Stimulated activated CD8-positive, alpha-beta memory T cell treated with anti-CD3 and anti-CD28 coated beads, Interleukin-7, amount 100 ng/mL, for 4 hours (primary cell): ENCODE measurements around the gene CHD5.

Experiments
- DNase-seq, 2 donors: peaks; one replicate each; pipeline ENCODE4 v3.0.0-alpha.2; 2020; ENCODE audit warnings: low read depth in 2 of 2

The CHD5 gene

DNA sequence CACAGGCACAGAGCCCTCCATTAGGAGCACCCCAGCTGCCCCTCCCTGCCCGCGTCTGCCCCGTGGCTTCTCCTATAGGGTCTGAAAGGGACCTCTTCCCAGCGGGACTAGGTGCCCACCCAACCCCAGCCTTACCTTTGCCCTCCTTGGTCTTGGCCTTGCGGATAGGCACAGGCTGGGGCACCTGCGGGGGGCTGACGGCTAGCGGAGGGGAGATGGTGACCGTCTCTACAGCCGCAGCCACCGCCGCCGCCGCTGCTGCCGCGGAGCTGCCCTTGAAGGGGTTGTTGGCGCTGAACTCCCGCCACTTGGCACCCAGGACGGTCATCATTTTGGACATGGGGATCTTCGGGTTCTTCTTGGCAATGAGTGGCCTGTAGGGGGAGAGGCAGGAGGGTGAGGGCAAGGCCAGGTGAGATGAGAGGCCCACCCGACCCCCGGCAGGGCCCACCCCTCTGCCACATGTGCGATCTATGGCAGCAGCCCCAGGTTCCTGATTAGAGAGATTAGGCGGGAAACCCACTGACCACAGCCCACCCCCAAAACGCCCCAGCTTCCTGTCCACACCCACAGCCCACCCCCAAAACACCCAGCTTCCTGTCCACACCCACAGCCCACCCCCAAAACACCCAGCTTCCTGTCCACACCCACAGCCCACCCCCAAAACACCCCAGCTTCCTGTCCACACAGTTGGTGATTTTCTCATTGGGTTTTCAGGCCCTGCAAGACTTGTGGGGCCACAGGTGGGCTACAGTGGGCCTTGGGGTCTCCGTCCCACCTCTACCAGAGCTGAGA lies 25.4 kb downstream of the CHD5 start:
- DNase-seq: no peak

GRCh38 chr1:6152882-6153281 lies 27.2 kb downstream of the CHD5 start:
- no peak for DNase-seq

GRCh38 chr1:6152181-6152580 lies 27.9 kb downstream of the CHD5 start:
- DNase-seq: no peak

- DNase-seq: no peak
These were observed 28.8 kb downstream of the CHD5 start for GRCh38 chr1:6151291-6151822.

DNA sequence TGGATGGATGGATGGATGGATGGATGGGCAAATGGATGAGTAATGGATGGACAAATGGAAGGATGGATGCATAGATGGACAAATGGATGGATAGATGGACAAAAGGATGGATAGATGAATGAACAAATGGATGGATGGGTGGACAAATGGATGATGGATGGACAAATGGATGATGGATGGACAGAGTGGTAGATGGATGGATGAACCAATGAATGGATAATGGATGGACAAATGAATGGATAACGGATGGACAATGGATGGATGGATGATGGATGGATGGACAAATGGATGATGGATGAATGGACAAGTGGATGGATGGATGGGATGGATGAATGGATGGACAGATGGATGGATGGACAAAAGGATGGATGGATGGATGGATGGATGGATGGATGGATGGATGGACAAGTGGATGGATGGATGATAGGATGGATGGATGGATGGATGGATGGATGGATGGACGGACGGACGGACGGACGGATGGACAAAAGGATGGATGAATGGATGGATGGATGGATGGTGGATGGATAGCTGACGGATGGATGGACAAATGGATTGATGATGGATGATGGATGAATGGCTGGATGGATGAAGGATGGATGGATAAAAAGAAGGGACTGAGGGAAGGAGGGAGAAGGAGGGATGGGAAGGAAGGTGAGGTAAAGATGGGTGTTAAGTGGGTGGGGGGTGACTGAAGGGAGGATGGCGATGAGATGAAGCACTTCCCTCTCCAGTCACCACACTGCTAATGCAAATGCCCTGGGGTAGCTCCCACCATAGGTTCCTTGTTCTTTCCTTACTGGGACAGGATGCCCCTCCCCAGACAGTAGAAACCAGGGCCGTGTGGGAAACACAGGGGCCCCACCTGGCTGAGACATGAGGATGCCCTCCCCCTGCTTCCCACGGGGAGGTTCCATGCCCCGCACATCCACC lies 29.8 kb downstream of the CHD5 start:
- DNase-seq: no peak

- DNase-seq: no peak
These were observed 30.5 kb downstream of the CHD5 start for GRCh38 chr1:6149597-6149996.

DNA sequence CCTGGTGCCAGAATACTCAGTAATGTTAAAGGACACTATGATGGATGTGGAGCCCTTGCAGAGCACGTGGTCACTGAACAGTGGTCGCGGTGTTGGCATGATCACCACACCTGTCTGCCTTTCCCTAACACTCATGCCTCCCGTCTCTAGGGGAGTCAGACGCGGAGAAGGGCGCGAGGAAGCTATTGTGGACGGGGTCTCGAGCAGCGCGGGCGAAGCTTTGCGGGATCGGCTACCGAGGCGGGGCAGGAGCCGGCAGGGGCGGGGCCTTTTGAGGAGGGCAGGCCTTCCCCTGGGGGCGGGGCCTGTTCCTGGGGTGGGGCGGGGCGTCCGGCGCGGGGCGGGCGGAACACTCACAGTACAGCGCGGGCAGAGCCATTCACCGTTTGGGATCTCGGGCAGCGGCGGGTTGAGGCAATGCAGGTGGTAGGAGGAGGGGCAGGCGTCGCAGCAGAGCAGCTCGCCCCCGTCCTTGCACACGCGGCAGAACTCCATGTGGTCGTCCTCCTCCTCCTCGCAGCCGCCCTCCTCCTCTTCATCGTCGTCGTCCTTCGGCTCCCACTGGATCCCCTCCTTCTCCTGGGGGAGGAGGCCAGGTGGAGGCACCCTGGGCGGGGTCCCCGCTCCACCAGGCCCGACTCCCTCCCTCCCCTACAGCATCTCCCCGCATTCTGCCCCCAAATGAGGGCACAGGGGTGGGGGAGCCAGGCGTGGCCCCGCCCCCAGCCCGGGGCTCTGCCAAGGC lies 31.5 kb downstream of the CHD5 start:
- DNase-seq: peak; percentile 53

DNA sequence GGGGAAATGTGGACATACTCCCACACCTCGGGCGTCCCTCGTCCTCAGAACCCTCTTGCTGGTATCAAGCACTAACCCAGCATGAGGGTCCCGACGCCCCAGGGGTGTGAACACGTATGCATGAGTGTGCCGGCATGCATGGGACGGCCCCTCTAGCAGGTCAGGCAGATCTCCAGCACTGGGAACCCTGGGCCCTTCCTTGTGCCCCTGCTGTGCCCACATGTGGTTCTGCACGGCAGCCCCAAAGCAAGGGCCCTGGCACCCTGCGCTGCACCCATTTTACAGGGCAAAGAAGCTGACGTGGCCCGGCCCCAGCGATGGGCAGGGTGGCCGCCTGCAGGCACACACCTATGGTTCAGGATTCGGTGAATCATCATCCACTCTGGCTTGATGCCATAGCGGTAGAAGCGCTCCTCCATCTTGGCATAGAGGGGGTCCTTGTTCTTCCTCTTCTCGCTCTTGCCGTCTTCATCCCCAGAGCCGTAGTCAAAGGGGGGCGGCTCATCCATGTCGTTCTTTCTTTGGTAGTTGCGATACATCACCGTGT lies 34.2 kb downstream of the CHD5 start:
- DNase-seq: no peak

DNA sequence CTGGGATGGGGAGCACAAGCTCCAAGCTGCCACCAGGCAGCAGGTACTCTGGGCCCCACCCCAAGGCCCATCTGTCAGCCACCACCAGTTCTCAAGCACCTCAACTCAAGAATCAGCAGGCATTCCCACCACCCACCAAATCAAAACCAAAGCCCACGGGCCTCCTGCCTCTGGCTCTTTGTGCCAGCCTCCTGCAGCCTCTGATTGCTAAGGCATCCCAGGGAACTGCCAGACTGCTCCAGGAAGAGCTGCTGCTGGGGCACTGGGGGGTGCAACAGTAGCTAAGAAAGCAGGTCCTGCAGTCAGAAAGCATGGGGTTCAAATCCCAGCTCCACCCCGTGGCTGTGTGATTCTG lies 34.7 kb downstream of the CHD5 start:
- no peak for DNase-seq

DNA sequence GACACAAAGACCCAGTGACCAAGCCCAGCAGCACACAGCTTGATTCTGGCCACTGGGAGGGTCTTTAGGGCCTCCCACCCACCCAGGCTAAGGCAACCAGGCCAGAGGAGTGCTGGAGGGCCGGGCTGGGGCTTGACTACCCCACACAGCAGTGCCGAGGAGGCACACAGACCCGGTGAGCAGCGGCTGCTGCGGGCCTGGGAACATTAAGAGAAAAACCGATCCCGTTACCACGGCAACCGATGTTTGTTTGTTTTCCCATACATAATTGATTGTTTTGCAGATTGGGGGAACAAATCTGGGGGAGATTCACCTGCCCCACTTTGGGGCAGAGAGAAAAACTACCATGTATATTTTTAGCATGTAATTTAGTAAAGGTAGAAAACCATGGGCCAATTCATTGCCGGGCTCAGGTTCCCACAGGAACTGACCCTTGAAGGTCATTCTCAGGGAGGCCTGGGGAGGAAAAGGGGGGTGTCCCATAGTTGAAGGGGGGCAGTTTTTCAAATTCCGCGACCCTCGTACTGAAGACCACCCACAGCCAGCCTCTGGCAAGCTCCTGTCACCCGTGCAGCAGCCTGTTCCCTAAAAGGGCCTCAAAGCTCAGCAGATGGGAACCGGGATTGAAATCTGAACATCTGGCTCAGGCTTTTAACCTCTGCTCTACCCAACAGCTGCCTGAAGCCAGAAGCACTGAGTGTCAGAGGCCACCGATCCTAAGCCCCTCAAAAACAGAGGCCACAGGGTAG lies 35.3 kb downstream of the CHD5 start:
- DNase-seq: no peak

- no peak for DNase-seq
These were observed 35.9 kb downstream of the CHD5 start for GRCh38 chr1:6144175-6144574.

- DNase-seq: no peak
These were observed 36.7 kb downstream of the CHD5 start for GRCh38 chr1:6143395-6143794.

DNA sequence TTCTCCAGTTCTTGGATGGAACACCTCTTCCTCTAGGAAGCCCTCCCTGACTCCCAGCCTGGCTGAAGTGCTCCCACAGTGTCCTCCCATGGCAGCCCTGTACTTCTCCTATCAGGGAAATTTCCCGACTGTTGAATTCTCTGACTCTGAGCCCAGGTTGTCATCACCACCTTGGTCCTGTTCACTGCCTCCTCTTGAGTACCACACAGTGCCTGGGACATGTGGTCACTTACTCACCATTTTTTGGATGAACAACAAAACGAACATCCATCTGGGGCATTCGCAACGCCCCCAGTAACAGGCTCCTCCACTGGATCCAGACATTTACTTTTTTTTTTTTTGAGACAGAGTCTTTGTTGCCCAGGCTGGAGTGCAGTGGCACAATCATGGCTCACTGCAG lies 37.4 kb downstream of the CHD5 start:
- DNase-seq: no peak

DNA sequence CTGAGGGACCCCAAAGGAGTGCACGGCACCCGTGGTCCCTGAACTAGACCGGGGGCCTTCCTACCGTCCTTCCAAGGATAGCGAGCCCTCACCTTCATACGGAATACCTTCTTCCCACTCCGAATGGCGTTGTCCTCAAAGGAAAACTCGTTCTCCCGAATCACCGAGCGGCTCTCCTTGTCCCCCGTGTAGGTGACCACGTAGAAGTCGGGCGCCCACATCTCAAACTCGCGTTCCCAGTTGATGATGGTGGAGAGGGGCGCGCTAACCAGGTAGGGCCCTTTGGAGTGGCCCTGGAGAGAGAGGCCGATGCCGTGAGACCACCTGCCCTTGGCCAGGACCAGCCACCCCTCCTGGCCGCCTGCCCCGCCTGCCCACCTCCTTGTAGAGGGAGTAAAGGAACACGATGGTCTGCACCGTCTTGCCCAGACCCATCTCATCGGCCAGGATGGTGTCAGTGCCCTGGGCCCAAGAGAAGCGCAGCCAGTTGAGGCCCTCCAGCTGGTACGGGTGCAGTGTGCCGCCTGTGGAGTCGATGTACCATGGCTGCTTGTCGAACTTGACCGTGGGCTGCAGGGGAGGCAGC lies 38.0 kb downstream of the CHD5 start:
- DNase-seq: no peak

- DNase-seq: no peak
These were observed 38.5 kb downstream of the CHD5 start for GRCh38 chr1:6141592-6141991.

GRCh38 chr1:6140413-6140812 lies 39.7 kb downstream of the CHD5 start:
- no peak for DNase-seq

GRCh38 chr1:6137758-6138157 lies 42.4 kb downstream of the CHD5 start:
- DNase-seq: no peak

GRCh38 chr1:6136516-6137220 lies 43.5 kb downstream of the CHD5 start:
- no peak for DNase-seq

DNA sequence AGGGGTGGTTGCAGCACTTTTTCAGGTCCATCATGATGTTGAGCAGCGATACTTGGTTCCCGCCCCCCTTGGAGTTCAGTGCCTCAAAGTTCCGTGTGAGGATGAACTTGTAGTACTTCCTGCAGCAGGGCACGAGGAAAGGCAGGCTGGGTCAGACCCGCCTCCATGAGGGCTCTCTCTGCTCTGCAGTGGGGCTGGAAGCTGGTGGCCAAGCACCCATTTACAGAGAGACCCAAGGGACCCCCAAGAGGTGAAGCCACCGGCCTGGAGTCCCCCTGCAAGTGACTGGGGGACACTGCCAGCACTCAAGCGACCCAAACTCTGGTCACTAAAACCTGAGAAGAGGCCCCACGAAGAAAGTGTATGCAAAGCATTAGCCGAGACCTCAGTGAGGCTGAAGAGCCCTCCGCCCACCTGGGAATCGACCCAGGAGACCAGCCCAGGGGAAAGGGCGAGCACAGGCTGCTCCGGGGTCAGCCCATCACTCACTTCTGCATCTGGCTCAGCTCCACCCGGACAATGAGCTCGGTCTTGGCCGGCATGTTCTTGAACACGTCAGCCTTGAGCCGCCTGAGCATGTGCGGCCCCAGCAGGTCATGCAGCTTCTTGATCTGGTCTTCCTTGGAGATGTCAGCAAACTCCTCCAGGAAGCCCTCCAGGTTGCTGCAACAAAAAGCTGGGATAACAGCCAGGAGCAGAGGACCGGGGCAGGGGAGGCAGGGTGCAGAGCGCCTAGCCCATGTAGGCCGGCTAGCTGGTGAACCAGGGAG lies 45.2 kb downstream of the CHD5 start:
- DNase-seq: no peak
